Measurements from ENCODE around the gene ZFYVE26. TPM values are rescaled to one million over a fixed set of nuclear protein-coding genes. Genes with fewer than 3 reads are reported as not detected.

The ZFYVE26 gene
- total and polyA plus RNA-seq, 10 of the 15 experiments (the other 5 are each of a cell fraction or from before 2014, with no cell fraction given), result 1.00 to 25.6 (median 12.0) TPM

GRCh38 chr14:67837011-67837624 lies 20.7 kb upstream of the ZFYVE26 start (continued):
- TF ChIP-seq ZNF592 (IDR thresholded peaks at IDR 0.05) (0 out of 2 replicates have a peak, but pooled peaks have one; percentile 12), POLR2AphosphoS2 (IDR thresholded peaks at IDR 0.05; ENCODE audit: low read depth, low read length) (no peak), RAD21 (IDR thresholded peaks at IDR 0.05; ENCODE audit: insufficient read depth, low read depth, low read length) (peak; percentile 85), SMC3 (IDR thresholded peaks at IDR 0.05; ENCODE audit: borderline replicate concordance, low read length) (peak; percentile 77; the same call in 1 of the 2 replicates), YY1 (IDR thresholded peaks at IDR 0.05; ENCODE audit: low read depth, low read length) (peak; percentile 36; the same call in 1 of the 2 replicates), IKZF2 (IDR thresholded peaks at IDR 0.05) (no peak; a peak in 1 of 4 replicates), ATF7 (IDR thresholded peaks at IDR 0.05; ENCODE audit: low read depth) (0 out of 2 replicates have a peak, but pooled peaks have one; percentile 26), FOXK2 (IDR thresholded peaks at IDR 0.05) (no peak), POU2F2 (IDR thresholded peaks at IDR 0.05; ENCODE audit: borderline replicate concordance, low read depth, low read length) (peak; percentile 55; the same call in 1 of the 3 replicates), CTCF (IDR thresholded peaks at IDR 0.05 in 2 of 3, conservative IDR thresholded peaks at IDR 0.05 in 1 of 3; ENCODE audit: control insufficient read depth in 2 of 3, extremely low read depth in 1 of 3, insufficient read depth in 1 of 3, low read depth in 3 of 3, low read length in 3 of 3) (peak; percentile 55 to 79 (median 65); a peak in 5 of 6 replicates), HDAC6 (IDR thresholded peaks at IDR 0.05; ENCODE audit: unreplicated experiment) (no peak), ZNF687 (IDR thresholded peaks at IDR 0.05) (no peak), RELA (IDR thresholded peaks at IDR 0.05; ENCODE audit: borderline replicate concordance, partially characterized antibody) (peak; percentile 37), GATAD2B (conservative IDR thresholded peaks at IDR 0.05; ENCODE audit: low read depth) (no peak), BHLHE40 (IDR thresholded peaks at IDR 0.05; ENCODE audit: borderline replicate concordance in 1 of 2, low read depth in 2 of 2, low read length in 1 of 2) (peak in 1 of 2 experiments; percentile 7; a peak in 1 of 4 replicates), NR2C2 (IDR thresholded peaks at IDR 0.05; ENCODE audit: borderline replicate concordance, control insufficient read depth, insufficient read length, low read depth) (no peak), GABPA (IDR thresholded peaks at IDR 0.05; ENCODE audit: low read depth) (peak; percentile 46; the same call in 1 of the 2 replicates), USF2 (IDR thresholded peaks at IDR 0.05; ENCODE audit: borderline replicate concordance, low read depth, low read length) (no peak)

Measured in GM12878 (cell line).